SK-MEL-5 (cell line): ENCODE measurements around the gene EOGT. TPM values are rescaled to one million over a fixed set of nuclear protein-coding genes. Genes with fewer than 3 reads are reported as not detected.

ENCODE experiments used
- DNase-seq: peaks from one replicate; pipeline ENCODE4 v3.0.0-alpha.2; 2016; ENCODE audit warnings: low read depth, low spot score
- in situ Hi-C: cut with HindIII; loops from 2 replicates; pipeline ENCODE4 v1.10.0; 2016; ENCODE audit warnings: low sequenced_read_pairs, high pct_unique_total_duplicates, low pct_unique_long_range_greater_than_20kb
- polyA plus RNA-seq, 2 experiments: library from polyadenylated mRNA; depleted of rRNA; stranded (reverse); fragments of >200 nt; gene quantifications; 2 replicates each; pipeline ENCODE4 v1.2.3, GENCODE V29; 2015
- total RNA-seq: library from RNA; depleted of rRNA; stranded (reverse); fragments of >200 nt; shearing (Covaris generic); gene quantifications from 2 replicates; pipeline ENCODE4 v1.2.3, GENCODE V29; 2014; rRNA removed

Gene EOGT
- total RNA-seq = 44.5 and 45.0 TPM in 2 replicates
- 18.4 and 36.0 TPM in 2 replicates for polyA plus RNA-seq (2015; cell fraction: cytosol; rRNA removed)
- polyA plus RNA-seq (2015; cell fraction: nucleus; rRNA removed) = 53.9 and 70.7 TPM in 2 replicates

- peak; percentile 89 for DNase-seq
- in situ Hi-C loops = no loop called here
Measured at GRCh38 chr3:69013253-69014021, at the start of gene EOGT. Gene EOGT (minus strand): TSS chr3:69013684. CDS start chr3:69009846, 3,838 bp downstream.

GRCh38 chr3:69059688-69060087 is 46.2 kb upstream of the EOGT start:
- no peak for DNase-seq

GRCh38 chr3:69058947-69059224 is 45.4 kb upstream of the EOGT start:
- DNase-seq = no peak
- in situ Hi-C loops = no loop called here

More at GRCh38 chr3:69059688-69060087, 46.2 kb upstream of the EOGT start:
- in situ Hi-C loops = no loop called here

DNA sequence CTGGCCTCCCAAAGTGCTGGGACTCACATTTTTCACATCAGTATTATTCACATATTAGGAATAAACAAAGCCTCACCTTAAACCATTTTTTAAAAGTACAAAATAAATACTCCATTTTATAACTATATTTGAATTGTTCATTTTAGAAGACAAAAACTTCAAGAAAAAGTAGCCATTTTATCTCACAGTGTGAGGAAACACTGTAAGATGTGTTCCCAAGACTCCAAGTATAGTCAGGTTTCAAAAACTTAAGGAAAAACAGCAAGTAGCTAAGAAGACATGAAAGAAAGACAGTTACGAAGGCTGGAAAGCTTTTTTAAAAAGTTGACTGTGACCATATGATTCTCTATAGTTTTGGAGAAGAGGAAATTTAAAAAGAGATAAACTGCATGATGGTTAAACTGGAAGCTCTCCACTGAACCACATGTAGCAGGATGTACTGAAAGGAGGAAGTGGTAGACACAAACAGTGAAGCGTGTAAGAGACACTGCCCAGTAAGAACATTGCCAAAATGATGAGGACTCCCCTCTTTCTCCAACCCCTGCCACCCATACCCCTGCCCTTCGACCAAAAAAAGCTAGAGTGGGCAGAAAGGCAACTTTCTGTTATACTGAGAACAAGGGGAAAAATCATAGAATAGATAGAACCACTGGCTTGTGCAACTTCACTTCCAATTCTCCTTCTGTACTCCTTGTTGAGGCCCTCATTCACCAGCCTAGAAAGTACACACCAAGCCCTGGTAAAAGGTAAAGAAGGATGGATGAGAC is 44.9 kb upstream of the EOGT start:
- in situ Hi-C loops = no loop called here
- no peak for DNase-seq

GRCh38 chr3:69052472-69052898 is 39.0 kb upstream of the EOGT start:
- in situ Hi-C loops = no loop called here
- no peak for DNase-seq

DNA sequence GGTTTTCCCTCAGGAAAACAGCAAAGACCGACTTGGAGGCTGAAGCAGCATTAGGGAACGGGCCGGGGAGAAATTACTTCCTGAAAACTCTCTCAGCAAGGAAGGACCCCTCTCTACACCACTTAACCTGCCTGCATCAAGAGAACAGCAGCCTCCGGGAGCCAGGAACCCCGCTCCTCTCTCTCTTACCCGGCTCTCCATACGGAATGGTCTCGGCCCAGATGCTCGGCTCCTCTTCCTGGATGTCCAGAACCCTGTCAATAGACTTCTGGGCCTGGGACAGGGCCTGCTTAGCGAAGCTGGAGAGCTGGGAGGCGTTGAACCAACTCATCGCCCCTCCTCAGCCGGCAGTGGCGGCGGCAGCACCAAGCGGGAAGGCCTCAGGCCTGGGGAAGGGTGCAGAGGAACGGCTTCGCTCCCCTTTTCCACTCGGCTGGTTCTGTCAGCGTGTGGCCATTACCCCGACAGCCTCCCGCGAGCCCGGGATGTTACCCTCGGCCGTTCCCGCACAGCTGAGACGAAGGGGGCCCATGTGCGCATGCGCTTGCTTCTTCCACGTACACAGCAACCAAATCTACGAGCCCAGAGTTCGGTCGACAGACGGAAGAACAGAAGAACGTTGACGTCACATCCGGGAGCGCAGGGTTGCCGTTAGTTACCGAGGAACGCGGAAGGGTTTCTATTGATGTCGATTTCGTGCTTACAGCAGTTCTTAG is 38.4 kb upstream of the EOGT start, which contains the start of gene TMF1:
Gene TMF1 (minus strand): TSS at position 578 of the 716 bp plus-strand sequence. CDS start 247 bp downstream, at position 331.
- in situ Hi-C loops = no loop called here
- DNase-seq = peak; percentile 99

DNA sequence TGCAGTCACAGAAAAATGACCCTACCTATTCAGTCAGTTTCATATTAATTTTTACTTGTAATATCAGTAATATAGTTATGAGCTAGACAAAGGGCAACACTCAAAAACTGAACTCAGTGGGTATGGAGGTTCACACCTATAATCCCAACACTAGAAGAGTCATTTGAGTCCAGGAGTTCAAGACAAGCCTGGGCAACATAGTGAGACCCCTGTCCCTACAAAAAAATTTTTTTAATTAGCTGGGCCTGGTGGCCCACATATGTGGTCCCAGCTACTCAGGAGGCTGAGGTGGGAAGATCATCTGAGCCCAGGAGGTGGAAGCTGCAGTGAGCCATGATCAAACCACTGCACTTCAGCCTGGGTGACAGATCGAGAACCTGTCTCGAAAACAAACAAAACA is 35.5 kb upstream of the EOGT start:
- no peak for DNase-seq
- in situ Hi-C loops = no loop called here

DNA sequence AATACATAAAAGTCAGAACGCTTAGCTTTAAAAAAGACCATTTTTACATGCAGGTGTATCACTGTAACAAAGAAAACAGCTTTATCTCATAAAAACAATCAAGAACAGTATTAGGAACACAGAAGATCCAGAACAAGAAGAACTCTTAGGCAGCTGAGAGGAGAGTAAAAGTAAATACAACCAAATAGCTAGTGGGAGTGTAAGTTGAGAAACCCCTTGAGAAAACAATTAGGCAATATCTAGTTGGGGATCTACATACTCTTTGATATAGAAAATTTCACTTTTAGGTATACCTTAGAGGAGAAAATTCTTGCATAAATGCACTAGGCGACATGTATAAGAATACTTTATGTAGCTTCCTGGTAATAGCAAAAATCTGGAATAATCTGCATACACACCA is 31.1 kb upstream of the EOGT start:
- DNase-seq = no peak
- in situ Hi-C loops = no loop called here

GRCh38 chr3:69033470-69033869 is 20.0 kb upstream of the EOGT start:
- in situ Hi-C loops = no loop called here
- DNase-seq = no peak

DNA sequence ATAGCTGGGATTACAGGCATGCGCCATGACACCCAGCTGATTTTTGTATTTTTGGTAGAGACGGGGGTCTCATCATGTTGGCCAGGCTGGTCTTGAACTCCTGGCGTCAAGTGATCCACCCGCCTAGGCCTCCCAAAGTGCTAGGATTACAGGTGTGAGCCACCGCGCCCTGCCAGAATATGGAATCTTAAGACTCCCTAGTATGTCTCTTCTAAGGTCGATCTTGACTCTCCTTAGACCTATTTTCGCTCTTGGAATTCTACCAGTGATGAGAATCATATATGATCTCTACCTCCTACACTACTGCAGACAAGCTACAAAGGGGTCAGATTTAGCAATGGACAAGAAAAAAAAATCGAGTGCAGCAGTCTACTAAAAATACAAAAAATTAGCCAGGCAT is 19.3 kb upstream of the EOGT start:
- in situ Hi-C loops = no loop called here
- DNase-seq = no peak

GRCh38 chr3:69032142-69032541 is 18.7 kb upstream of the EOGT start:
- DNase-seq = no peak
- in situ Hi-C loops = no loop called here

DNA sequence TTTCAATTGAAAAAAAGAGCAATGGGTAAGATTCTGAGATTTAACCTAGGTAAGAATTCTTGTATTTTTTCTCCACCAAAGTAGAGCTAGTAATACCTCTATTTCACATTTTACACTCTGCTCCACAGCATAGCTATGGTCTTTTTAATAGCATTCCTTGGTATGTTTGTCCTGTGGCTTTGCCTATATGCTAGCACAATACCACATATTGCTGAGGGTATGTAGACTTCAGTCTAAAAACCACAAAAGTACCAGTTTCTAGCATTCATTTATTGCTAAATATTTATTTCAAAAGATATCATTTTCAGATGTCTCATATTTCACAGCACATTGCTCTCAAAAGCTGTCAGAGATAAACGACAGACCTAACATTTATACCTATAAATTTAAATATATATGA is 18.2 kb upstream of the EOGT start:
- no peak for DNase-seq
- in situ Hi-C loops = no loop called here

DNA sequence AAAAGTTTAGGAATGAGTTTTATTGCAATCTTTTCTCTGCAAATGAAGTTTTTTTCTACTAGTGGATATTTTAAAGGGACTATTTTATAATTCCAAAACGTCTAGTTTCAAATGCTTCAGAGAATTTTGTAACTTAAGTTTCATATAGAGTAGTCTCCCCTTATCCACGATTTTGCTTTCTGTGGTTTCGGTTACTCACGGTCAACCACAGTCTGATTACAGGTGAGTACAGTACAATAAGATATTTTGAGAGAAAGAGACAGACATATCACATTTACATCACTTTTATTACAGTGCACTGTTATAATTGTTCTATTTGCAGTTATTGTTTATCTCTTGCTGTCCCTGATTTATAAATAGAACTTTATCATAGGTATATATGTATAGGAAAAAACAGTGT is 7.4 kb upstream of the EOGT start:
- DNase-seq = no peak
- in situ Hi-C loops = no loop called here

- DNase-seq = peak; percentile 26
- in situ Hi-C loops = no loop called here
Measured at GRCh38 chr3:69020424-69020823, 6.9 kb upstream of the EOGT start.

DNA sequence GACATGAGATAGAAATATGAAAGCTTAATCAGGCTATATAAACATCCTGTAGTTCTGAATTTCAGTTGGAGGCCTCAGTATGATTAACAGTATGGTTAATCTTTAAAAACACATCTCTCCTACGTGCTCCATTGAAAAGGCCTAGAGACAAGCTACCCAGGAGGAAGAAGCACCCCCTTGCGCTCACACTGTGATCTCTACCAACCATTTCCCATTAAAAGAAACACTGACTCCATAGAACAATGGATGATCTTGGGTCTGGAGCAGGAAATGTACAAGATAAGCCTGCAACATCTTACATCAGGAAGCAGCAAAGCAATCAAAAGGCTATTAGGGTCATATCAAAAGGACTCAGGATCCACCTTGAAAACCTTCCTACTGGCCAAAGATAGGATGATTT is 3.4 kb upstream of the EOGT start:
- no peak for DNase-seq
- in situ Hi-C loops = no loop called here

DNA sequence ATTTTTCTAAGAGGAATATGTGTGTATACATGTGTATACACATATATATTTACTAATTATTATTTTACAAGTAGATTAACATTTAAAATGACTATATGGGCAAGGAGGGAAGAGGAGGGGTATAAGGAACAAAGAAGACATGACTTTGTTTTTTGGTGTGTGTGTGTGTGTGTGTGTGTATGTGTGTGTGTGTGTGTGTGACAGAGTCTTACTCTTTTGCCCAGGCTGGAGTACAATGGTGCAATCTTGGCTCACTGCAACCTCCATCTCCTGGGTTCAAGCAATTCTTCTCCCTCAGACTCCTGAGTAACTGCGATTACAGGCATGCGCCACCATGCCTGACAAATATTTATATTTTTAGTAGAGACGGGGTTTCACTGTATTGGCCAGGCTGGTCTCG is 2.6 kb upstream of the EOGT start:
- no peak for DNase-seq
- in situ Hi-C loops = no loop called here

GRCh38 chr3:69014022-69014580 is 617 bp upstream of the EOGT start:
- DNase-seq = no peak
- in situ Hi-C loops = no loop called here

GRCh38 chr3:69012800-69013252 is 658 bp downstream of the EOGT start:
- in situ Hi-C loops = no loop called here
- peak; percentile 37 for DNase-seq
